Skeletal muscle satellite cell (primary cell): ENCODE measurements around the gene C5orf63.
A peak's percentile ranks its signal among the peaks of the same experiment; 100 is the strongest.
"Not testable (repeated sequence)": the region's sequence is repeated elsewhere in the genome, so short reads cannot be mapped to it uniquely, and the experiment has no call there.

Source experiments
- H3K27me3 ChIP-seq: 2 replicates; pipeline ENCODE4 v1.7.0; 2013; ENCODE audit warnings: low read length; ENCODE audit not compliant: control insufficient read depth, insufficient read depth
- H3K36me3 ChIP-seq: 2 replicates; pipeline ENCODE4 v1.7.0; 2013; ENCODE audit warnings: mild to moderate bottlenecking, control low read depth, low read length; ENCODE audit not compliant: insufficient read depth
- H3K4me1 ChIP-seq: 2 replicates; pipeline ENCODE4 v1.7.0; 2013; ENCODE audit warnings: low read length; ENCODE audit not compliant: control insufficient read depth, insufficient read depth
- H3K4me2 ChIP-seq: 2 replicates; pipeline ENCODE4 v1.7.0; 2013; ENCODE audit warnings: mild to moderate bottlenecking, low read length
- H3K4me3 ChIP-seq: 2 replicates; pipeline ENCODE4 v1.7.0; 2013; ENCODE audit warnings: low read length
- H3K9ac ChIP-seq: 2 replicates; pipeline ENCODE4 v1.7.0; 2013; ENCODE audit warnings: mild to moderate bottlenecking, low read depth, low read length, moderate library complexity
- H3K9me3 ChIP-seq: replicated peaks from 2 replicates; pipeline ENCODE4 v1.7.0; 2013; ENCODE audit warnings: mild to moderate bottlenecking, control low read depth, low read length

C5orf63 gene

GRCh38 chr5:127028822-127029457, 44.4 kb downstream of the C5orf63 start:
- Histone ChIP-seq H3K36me3 (no peaks in the 10 kb centered on the region), H3K4me3 (peak overlapping the region; percentile 99), H3K9ac (peak overlapping the region; percentile 86), H3K9me3 (no peaks in the 10 kb centered on the region), H3K4me1 (peaks cover 41% of the 10 kb centered on the region), H3K4me2 (peak overlapping the region; percentile 98), H3K27me3 (no peaks in the 10 kb centered on the region)

DNA sequence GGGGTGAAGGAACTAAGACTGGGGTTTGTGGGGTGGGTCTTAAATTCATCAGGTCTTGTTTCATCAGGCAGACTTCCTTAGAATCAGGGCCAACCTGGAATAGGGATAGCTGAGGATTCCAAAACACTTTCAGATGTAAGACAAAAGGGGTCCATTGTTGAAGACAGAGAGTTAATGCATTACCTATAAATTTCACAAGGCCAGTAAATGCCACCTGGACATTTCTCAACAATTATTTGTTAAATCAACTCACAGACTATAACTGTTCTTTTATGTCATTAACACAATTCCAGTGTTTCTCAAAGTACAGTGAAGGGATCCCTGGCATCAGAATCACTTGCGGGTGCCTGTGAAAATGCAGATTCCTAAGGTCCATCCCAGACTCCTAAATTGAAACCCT, 45.8 kb downstream of the C5orf63 start:
- no peaks in the 10 kb centered on the region for H3K9me3 ChIP-seq
- no peak overlapping the region for H3K4me2 ChIP-seq
- H3K4me3 ChIP-seq: no peak overlapping the region
- H3K36me3 ChIP-seq: no peaks in the 10 kb centered on the region
- H3K27me3 ChIP-seq: no peaks in the 10 kb centered on the region
- H3K9ac ChIP-seq: no peak overlapping the region
- H3K4me1 ChIP-seq: peaks cover 41% of the 10 kb centered on the region

- Histone ChIP-seq H3K9me3 (no peaks in the 10 kb centered on the region), H3K27me3 (no peaks in the 10 kb centered on the region), H3K36me3 (no peaks in the 10 kb centered on the region), H3K9ac (no peak overlapping the region), H3K4me2 (no peak overlapping the region), H3K4me1 (peaks cover 34% of the 10 kb centered on the region), H3K4me3 (no peak overlapping the region)
These were observed 47.1 kb downstream of the C5orf63 start for GRCh38 chr5:127026166-127026565.

GRCh38 chr5:127025467-127025866, 47.8 kb downstream of the C5orf63 start:
- Histone ChIP-seq H3K4me1 (peaks cover 32% of the 10 kb centered on the region), H3K9ac (no peak overlapping the region), H3K4me3 (no peak overlapping the region), H3K27me3 (no peaks in the 10 kb centered on the region), H3K9me3 (no peaks in the 10 kb centered on the region), H3K36me3 (no peaks in the 10 kb centered on the region), H3K4me2 (no peak overlapping the region)

DNA sequence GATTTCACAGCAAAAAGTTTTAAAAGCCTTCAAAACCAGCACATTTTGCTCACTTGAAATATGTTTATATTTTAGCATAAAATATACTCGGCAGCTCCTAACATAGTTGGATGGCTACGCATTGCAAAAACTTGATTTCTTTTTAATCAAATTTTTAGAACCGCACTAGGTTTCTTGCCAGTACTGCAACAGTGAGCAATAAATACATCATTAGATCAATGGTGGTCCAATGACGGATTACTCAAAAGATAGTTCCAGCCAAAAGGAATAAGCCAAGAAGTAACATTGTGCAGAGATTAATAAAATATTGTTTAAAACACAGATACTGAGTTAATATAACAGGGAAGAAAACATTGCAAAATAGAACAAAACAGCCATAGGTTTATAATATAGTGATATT, 48.5 kb downstream of the C5orf63 start:
- Histone ChIP-seq H3K4me3 (no peak overlapping the region), H3K4me2 (no peak overlapping the region), H3K36me3 (no peaks in the 10 kb centered on the region), H3K4me1 (peaks cover 32% of the 10 kb centered on the region), H3K27me3 (no peaks in the 10 kb centered on the region), H3K9ac (no peak overlapping the region), H3K9me3 (no peaks in the 10 kb centered on the region)

- H3K4me1 ChIP-seq: peaks cover 24% of the 10 kb centered on the region
- not testable (repeated sequence) for H3K4me2 ChIP-seq, H3K9ac ChIP-seq, H3K4me3 ChIP-seq, H3K27me3 ChIP-seq, H3K36me3 ChIP-seq, H3K9me3 ChIP-seq
These were observed 49.6 kb downstream of the C5orf63 start for GRCh38 chr5:127023552-127024191.

- Histone ChIP-seq H3K9me3 (no peaks in the 10 kb centered on the region), H3K4me1 (peaks cover 16% of the 10 kb centered on the region), H3K9ac (no peak overlapping the region), H3K36me3 (no peaks in the 10 kb centered on the region), H3K4me2 (no peak overlapping the region), H3K4me3 (no peak overlapping the region), H3K27me3 (no peaks in the 10 kb centered on the region)
These were observed 50.5 kb downstream of the C5orf63 start for GRCh38 chr5:127022846-127023245.

DNA sequence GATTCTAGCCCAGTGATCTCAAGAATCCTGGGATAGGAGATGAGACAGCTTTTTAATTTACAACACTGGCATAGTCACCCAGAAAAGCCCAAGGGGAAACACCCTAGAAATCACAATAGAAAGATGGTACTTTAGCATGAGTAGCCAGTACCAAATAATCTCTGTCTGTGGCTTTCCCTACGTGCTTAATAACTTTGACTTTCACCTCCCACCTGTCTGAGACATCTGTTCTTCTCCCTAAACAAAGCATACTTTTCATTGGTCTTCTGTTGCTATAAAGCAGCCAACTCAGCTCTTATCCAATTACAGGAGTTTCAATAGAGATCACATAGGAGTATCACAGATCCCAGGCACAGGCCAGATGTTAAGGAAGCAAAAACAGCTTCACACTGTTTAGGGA, 53.4 kb downstream of the C5orf63 start:
- no peaks in the 10 kb centered on the region for H3K4me1 ChIP-seq
- H3K4me3 ChIP-seq: no peak overlapping the region
- no peaks in the 10 kb centered on the region for H3K9me3 ChIP-seq
- no peaks in the 10 kb centered on the region for H3K36me3 ChIP-seq
- H3K9ac ChIP-seq: no peak overlapping the region
- H3K27me3 ChIP-seq: no peaks in the 10 kb centered on the region
- no peak overlapping the region for H3K4me2 ChIP-seq

DNA sequence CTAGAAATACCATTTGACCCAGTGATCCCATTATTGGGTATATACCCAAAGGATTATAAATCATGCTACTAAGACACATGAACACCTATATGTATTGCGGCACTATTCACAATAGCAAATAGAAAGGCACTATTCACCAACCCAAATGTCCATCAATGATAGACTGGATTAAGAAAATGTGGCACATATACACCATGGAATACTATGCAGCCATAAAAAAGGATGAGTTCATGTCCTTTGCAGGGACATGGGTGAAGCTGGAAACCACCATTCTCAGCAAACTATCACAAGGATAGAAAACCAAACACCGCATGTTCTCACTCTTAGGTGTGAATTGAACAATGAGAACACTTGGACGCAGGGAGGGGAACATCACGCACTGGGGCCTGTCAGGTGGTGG, 56.6 kb downstream of the C5orf63 start:
- H3K4me3 ChIP-seq, H3K4me2 ChIP-seq, H3K27me3 ChIP-seq, H3K36me3 ChIP-seq, H3K9ac ChIP-seq, H3K9me3 ChIP-seq: not testable (repeated sequence)
- H3K4me1 ChIP-seq: peaks cover 22% of the 10 kb centered on the region

DNA sequence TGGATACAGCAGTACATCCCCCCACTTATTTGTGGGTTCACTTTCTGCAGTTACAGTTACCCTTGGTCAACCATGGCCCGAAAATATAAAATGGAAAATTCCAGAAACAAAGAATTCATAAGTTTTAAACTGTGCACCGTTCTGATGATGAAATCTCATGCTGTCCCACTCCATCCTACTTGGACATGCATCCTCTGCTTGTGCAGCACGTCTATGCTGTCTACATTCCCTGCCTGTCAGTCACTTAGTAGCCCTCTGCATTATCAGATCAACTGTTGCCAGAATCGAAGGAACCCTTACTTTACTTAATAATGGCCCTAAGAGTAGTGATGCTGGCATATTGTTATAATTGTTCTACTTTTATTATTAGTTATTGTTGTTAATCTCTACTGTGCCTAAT, 57.6 kb downstream of the C5orf63 start:
- Histone ChIP-seq H3K9me3 (no peaks in the 10 kb centered on the region), H3K27me3 (no peaks in the 10 kb centered on the region), H3K4me3 (no peak overlapping the region), H3K9ac (no peak overlapping the region), H3K36me3 (no peaks in the 10 kb centered on the region), H3K4me2 (no peak overlapping the region), H3K4me1 (peaks cover 31% of the 10 kb centered on the region)

- H3K4me3 ChIP-seq: no peak overlapping the region
- H3K36me3 ChIP-seq: no peaks in the 10 kb centered on the region
- H3K27me3 ChIP-seq: no peaks in the 10 kb centered on the region
- H3K9me3 ChIP-seq: no peaks in the 10 kb centered on the region
- H3K4me2 ChIP-seq: no peak overlapping the region
- H3K4me1 ChIP-seq: peaks cover 42% of the 10 kb centered on the region
- no peak overlapping the region for H3K9ac ChIP-seq
These were observed 58.7 kb downstream of the C5orf63 start for GRCh38 chr5:127014573-127014972.

- no peaks in the 10 kb centered on the region for H3K9me3 ChIP-seq
- H3K4me1 ChIP-seq: peaks cover 48% of the 10 kb centered on the region
- peak overlapping the region; percentile 59 for H3K9ac ChIP-seq
- H3K4me3 ChIP-seq: peak overlapping the region; percentile 41
- H3K4me2 ChIP-seq: peak overlapping the region; percentile 67
- no peaks in the 10 kb centered on the region for H3K27me3 ChIP-seq
- H3K36me3 ChIP-seq: no peaks in the 10 kb centered on the region
These were observed 59.9 kb downstream of the C5orf63 start for GRCh38 chr5:127013407-127013806.
